Measurements from ENCODE around the gene GTF2H4. TPM values are rescaled to one million over a fixed set of nuclear protein-coding genes. Genes with fewer than 3 reads are reported as not detected.
"Not testable (repeated sequence)": the region's sequence is repeated elsewhere in the genome, so short reads cannot be mapped to it uniquely, and the experiment has no call there.

GTF2H4 gene
- total RNA-seq, 1 donor from 2014 or later = 24.2 TPM

DNA sequence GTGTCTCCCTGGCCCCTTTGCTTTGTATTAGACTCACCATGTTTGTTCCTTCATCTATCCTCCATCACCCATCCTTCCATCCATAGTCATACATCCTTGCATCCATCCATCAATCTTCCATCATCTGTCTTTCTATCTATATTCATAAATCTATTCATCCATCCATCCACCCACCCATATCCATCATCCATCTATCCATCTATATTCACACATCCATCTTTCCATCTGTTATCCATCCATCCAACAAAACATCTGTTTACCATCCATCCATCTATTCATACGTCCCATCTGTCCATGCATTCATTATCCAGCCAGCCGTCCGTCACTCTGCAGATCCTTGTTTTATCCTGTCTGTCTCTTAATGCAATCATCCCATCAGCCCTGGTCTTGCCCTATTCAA is 13.1 kb upstream of the GTF2H4 start:
- no peak for DNase-seq (ENCODE audit: low read depth)

DNA sequence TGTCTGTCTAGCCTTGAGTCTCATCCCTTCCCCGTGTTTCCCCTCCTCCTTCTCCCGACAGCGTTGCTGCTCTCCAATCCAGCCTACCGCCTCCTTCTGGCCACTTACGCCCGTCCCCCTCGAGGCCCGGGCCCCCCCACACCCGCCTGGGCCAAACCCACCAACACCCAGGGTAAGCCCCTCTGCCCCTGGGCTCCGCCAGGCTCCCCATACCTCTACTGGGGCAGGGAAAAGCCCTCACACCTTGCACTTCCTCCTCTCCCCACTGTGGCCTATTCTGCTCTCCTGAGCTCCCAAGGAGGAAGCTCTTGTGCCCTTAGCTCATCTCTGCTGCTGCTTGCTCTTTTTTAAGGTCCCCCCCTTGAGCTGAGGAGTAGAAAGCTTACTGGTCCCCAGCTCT is 12.7 kb upstream of the GTF2H4 start:
- DNase-seq (ENCODE audit: low read depth) = no peak

DNA sequence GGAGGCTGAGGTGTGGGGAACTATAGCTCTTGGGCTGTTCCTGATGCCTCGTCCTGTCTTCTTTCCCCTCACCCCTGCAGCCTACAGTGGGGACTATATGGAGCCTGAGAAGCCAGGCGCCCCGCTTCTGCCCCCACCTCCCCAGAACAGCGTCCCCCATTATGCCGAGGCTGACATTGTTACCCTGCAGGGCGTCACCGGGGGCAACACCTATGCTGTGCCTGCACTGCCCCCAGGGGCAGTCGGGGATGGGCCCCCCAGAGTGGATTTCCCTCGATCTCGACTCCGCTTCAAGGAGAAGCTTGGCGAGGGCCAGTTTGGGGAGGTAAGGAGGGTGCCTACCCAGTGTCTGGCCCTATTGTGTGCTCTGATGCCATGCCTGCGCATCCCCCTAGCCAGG is 11.5 kb upstream of the GTF2H4 start:
- DNase-seq (ENCODE audit: low read depth) = no peak

DNA sequence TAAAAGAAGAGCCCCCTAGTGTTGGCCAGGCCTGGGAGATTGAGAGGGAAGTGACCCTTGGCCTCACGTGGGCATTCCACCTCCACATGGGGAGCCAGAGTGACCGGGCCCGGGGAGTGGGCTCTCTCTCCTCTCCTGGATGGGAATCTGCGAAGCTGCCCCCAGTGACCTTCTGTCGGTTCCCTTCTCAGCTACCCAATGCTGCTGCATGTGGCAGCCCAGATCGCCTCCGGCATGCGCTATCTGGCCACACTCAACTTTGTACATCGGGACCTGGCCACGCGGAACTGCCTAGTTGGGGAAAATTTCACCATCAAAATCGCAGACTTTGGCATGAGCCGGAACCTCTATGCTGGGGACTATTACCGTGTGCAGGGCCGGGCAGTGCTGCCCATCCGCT is 10.1 kb upstream of the GTF2H4 start:
- DNase-seq (ENCODE audit: low read depth) = no peak

DNA sequence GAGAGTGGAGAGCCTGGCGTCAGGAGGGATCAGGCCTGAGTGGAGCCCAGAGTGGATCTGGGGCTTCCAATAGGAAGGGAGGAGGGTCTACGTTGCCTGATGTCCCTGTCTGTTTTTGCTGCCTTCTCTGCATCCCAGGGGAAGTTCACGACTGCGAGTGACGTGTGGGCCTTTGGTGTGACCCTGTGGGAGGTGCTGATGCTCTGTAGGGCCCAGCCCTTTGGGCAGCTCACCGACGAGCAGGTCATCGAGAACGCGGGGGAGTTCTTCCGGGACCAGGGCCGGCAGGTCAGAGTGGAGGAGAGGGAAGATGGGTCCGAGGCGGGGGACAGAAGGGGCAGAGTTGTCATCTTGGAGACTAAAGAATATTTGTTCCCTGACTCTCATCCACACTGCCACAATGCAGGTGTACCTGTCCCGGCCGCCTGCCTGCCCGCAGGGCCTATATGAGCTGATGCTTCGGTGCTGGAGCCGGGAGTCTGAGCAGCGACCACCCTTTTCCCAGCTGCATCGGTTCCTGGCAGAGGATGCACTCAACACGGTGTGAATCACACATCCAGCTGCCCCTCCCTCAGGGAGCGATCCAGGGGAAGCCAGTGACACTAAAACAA is 9.2 kb upstream of the GTF2H4 start:
- DNase-seq (ENCODE audit: low read depth) = no peak

DNA sequence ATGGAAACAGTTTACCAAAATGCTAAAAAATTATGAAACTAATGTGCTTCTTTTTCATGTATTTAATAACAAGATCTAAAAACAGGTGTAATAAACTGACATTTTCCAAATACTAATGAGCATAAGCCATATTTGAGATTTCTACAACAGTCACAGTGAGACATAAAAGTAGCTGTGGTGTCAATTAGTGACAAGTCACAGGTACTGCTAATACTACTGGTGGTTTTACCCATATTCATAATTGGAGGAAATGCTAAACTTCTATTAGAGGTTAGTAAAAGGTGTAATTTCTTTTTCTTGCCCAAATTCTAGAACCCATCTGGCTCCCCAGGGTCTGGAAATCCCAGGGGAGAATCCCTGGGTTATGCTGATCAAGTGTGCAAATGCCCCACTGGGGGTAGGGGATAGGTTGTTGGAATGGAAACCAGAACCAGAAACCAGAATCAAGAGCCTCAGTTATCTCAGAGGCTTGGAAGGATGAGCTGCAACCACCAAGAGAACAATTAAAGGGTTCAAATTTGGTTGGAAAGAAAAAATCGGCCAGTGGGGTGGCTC is 7.1 kb upstream of the GTF2H4 start:
- DNase-seq (ENCODE audit: low read depth) = no peak

DNA sequence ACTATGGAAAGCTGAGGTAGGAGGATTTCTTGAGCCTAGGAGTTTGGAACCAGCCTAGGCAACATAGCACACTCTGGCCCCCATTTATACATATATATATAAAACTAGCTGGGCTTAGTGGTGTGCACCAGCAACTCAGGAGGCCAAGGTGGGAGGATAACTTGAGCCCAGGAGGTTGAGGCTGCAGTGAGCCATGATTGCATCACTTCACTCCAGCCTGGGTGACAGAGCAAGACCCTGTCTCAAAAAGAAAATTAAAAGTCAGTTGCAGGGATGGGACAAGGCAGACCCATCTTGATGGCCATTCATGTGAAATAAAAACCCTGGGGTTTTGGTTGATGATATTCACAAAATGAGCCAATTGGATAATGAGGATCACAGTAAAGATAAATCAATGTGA is 6.6 kb upstream of the GTF2H4 start:
- no peak for DNase-seq (ENCODE audit: low read depth)

DNA sequence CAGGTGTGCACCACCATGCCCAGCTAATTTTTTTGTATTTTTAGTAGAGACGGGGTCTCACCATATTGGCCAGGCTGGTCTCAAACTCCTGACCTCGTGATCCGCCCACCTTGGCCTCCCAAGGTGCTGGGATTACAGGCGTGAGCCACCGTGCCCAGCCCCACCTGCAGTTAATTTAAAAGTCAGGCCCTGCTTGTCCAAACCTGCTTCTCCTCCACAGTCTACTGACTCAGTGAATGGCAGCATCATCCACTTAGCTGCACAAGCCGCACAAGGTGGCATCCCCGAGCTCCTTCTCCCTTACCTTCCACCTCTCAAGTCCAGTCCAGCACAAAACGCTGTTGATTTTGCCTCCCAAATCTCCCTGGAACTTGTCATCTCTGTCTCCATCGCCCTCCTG is 5.8 kb upstream of the GTF2H4 start:
- DNase-seq (ENCODE audit: low read depth) = not testable (repeated sequence)

DNA sequence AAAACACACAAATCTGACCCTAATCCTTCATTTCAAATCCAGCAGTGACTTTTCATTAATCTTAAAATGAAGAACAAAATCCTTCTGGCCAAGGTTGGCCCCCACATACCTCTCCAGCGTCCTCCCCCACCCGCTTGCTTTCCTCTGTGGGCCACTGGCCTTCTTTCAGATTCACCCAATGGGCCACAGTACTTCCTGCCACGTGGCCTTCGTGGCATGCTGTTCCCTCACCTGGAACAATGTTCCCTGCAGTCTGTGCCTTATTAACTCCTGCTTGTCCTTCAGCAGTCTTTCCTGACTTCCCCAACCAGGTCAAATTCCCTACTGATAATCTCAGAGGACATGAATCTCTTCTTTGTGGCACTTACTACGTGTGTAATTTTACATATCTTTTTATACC is 5.3 kb upstream of the GTF2H4 start:
- no peak for DNase-seq (ENCODE audit: low read depth)

DNA sequence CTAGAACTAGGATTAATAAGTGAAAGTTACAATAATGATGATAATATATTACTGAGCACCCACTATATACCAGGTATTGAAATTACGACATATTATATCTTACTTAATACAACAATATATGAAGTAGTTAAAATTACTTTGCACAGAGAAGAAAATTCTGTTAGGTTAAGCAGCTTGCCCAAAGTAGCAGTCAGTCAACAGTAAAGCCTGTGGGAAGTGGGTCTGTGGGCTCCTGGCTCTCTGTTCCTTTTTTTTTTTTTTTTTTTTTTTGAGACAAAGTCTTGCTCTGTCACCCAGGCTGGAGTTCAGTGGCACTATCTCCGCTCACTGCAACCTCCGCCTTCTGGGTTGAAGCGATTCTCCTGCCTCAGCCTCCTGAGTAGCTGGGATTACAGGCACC is 4.8 kb upstream of the GTF2H4 start:
- no peak for DNase-seq (ENCODE audit: low read depth)

DNA sequence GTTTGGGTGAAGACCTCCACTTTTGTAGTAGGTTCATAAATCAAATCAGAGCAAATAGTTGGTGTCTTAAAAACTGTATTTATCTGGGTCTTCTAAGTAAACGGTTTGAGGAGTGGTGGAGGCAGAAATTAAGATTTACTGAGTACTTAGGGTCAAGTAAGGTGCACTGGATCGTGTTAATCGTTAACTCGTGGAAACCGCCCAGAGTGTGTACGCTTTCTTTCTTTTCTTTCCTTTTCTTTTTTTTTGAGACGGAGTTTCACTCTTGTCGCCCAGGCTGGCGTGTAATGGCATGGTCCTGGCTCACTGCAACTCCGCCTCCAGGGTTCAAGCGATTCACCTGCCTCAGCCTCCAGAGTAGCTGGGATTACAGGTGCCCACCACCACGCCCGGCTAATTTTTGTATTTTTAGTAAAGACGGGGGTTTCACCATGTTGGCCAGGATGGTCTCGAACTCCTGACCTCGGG is 683 bp upstream of the GTF2H4 start:
- DNase-seq (ENCODE audit: low read depth) = peak; percentile 89

DNA sequence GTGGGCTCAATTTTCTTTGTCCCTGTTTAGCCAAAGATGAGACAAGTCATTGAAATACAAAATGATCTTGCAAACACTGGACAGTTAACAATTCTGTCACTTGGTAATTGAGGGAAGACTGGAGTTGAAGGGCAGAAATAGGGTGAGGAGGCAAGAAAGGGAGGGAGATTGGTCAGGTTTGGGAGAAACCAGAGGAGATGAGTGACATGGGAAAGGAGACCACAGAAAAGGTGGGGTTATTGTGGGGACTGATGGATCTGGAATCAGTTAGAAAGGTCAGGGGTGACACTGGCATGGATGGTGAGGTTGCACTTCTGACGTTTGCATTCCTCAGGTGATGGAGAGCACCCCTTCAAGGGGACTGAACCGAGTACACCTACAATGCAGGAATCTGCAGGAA is 693 bp downstream of the GTF2H4 start:
- no peak for DNase-seq (ENCODE audit: low read depth)

DNA sequence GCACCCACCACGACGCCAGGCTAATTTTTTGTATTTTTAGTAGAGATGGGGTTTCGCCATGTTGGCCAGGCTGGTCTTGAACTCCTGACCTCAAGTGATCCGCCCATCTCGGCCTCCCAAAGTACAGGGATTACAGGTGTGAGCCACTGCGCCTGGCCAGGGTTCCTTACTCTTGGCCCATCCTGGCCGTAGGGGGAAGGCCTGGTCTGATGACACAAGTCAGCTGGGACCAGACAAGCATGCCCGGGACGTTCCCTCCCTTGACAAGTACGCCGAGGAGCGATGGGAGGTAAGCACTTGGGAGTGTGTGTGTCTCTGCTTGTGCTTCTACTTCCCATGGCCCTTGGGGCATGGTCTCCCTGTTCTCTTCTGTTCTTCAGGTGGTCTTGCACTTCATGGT is 2.5 kb downstream of the GTF2H4 start:
- not testable (repeated sequence) for DNase-seq (ENCODE audit: low read depth)

DNA sequence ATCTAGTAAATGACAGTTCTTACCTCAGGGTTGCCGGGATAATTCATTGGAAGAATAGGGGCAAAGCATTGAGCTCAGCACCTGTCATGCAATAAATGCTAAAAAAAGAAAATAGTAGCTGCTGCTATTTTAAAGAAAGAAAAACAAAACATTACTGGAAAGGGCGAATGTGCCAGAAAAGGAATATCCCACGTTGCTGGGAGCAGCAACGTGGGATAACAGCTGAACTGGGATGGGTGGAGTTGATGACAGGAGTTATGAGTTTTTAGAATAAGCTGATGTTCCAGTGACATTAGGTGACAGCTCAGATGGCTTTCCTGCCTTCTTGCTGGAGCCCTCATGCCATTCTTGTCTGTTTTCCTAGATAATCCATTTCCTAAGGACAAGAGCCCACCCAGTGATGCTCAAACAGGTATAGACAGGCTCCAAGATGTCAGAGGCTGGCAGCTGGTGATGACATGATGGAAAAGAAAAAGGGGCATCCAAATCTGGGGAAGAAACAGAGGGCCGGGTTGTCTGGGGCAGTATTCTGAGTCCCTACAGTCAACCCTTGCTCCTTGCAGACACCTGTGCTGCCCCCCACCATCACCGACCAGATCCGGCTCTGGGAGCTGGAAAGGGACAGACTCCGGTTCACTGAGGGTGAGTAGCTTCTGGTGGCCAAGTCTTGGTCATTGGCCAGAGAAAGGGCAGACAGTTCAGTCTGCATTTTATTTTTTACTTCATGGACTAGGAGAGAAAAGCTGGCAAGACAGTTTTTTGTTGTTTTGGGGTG is 4.9 kb downstream of the GTF2H4 start:
- DNase-seq (ENCODE audit: low read depth) = no peak

DNA sequence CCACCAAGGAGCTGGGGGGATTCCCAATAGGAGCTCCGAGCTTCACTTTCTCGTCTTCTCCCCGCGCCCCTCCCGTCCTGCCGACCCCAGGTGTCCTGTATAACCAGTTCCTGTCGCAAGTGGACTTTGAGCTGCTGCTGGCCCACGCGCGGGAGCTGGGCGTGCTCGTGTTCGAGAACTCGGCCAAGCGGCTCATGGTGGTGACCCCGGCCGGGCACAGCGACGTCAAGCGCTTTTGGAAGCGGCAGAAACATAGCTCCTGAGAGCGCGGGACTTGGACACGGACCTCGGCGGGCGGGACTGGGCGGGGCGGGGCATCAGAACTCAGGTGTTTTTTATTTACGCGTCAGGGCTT is 5.7 kb downstream of the GTF2H4 start:
- DNase-seq (ENCODE audit: low read depth) = peak; percentile 4

DNA sequence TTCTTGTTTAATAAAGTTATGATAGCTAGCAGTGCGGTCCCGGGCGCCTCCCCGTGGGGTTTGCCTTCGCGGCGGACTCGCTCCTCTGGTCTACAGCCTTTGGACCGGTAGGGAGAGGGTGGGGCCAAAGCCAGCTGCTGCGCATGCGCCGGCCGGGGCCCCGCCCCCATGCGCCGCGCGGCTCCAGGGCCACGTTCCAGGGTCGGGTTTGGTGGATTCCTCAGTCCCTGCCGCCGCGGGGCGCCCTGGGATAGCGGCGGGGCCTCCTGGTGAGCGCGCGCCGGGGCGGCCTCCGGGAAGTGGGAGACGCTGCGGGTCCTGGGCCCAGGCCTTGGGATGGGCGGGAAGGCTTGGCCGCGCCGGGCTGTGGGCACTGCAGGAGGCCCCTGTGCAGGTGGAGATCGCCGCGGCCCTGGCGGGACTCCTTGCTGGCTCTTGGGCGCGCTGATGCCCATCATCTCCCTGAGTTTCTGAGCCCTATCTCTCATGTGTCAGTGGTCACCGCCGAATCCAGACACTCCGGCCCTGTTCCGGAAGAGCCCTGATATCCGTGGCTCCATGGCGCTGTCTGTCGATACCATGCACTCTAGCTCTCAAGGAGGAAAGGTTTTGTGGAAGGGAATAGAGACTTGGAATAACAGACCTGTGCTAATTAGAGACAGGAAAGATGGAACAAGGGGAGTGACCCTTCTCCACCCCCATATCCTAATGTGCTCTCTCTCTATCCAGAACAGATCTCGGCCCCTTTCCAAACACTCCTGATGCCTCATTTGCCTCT is 6.3 kb downstream of the GTF2H4 start, which contains the start of gene VARS2:
VARS2 (plus strand) TSS at position 163 of the 778 bp plus-strand sequence; CDS start at position 762, 599 bp downstream.
- DNase-seq (ENCODE audit: low read depth) = peak; percentile 77

DNA sequence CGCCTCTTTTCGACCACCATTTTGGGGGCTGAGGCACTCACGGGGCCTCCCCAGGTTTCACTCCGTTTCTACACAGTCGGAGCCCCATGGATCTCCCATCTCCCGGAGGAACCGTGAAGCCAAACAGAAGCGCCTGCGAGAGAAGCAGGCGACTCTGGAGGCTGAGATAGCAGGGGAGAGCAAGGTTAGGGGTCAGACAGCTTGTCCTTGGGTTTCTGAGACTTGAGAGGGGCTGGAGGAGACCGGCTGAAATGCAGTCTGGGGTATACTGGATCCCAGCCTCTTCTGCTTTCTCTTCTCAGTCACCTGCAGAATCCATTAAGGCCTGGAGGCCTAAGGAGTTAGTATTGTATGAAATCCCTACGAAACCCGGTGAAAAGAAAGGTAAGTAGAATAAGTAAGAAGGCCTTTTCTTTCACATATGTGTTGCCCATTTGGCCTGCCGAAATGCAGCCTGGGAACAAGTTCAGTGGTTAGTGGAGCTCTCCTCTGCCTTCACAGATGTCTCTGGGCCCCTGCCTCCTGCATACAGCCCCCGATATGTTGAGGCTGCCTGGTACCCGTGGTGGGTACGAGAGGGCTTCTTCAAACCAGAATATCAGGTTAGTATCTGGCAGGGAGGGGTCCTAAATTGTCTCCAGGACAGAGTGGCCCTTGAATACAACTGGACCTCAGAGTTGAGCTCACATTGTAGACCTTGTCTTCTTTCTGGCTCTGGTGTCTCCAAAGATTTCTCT is 7.0 kb downstream of the GTF2H4 start:
- DNase-seq (ENCODE audit: low read depth) = no peak

DNA sequence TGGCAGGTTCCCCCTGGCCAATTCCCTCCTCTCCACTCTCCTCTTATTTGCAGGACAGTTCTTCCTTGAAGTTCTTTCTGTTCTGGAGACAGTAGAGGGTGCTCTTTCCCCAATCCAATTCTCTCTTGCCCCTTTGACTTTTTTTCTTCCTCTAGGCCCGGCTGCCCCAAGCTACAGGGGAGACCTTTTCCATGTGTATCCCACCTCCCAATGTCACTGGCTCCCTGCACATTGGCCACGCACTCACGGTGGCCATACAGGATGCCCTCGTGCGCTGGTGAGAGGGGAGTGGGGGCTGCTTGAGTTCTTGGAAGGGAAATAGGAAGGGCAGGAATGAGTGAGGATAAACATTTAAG is 7.6 kb downstream of the GTF2H4 start:
- DNase-seq (ENCODE audit: low read depth) = peak; percentile 77

DNA sequence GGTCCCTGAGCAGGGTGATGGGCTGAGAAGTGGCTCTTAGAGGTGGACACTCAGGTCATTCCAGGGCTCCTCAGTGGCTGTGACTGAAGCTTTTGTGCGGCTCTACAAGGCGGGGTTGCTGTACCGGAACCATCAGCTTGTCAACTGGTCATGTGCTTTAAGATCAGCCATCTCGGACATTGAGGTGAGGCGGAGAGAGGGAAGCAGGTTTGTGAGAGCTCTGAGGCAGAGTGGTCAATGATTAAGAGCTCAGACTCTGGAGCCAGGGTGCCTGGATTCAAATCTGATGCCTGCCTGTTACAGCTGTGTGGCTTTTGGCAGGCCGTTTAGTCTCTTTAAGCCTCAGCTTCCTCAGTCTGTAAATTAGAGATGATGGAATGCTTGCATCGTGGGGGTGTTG is 9.0 kb downstream of the GTF2H4 start:
- DNase-seq (ENCODE audit: low read depth) = no peak

DNA sequence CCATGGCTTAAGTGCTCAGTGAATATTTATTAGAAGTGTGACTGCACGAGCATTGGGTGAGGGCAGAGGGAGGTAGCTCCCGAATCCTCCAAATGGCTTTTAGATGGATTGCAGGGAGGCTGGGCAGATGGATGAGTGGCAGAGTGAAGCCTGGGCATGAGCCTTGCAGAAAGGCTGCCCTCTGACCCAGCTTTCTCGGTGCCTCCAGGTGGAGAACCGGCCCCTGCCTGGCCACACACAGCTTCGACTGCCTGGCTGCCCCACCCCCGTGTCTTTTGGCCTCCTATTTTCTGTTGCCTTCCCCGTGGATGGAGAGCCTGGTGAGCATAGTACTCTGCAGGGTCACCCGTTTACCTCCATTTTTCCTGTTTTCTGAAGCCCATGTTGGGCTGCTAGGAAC is 9.5 kb downstream of the GTF2H4 start:
- no peak for DNase-seq (ENCODE audit: low read depth)

DNA sequence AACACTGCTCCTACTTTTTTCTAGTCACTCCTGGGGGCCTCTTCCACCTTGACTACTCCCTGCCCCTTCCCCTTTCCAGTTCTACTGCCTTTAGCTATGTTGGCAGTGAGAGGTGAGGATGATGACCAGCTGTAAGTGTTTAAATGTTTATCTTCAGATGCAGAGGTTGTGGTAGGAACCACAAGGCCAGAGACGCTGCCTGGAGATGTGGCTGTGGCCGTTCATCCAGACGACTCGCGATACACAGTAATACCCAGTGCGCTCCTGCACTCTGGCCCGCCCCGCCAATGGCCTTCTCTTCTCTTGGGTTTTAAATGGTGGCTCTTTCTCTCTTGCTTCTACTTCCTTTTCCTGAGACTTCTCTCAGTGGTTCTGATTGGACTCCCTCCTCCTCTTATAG is 10.7 kb downstream of the GTF2H4 start:
- DNase-seq (ENCODE audit: low read depth) = no peak

DNA sequence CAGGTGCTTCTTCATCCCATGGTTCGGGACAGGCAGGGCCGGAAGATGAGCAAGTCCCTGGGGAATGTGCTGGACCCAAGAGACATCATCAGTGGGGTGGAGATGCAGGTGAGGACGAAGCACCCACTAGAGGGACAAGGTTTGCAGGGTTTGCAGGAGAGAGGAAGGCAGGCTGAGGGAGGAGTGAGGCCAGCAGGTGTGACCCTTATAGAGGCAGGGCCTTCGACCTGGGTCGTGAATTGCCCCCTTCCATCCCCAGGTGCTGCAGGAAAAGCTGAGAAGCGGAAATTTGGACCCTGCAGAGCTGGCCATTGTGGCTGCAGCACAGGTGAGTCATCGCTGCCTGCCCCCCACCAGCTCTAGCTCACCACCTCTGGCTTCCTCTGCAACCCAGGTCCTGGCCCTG is 14.4 kb downstream of the GTF2H4 start:
- DNase-seq (ENCODE audit: low read depth) = no peak
